A673 (cell line): Measurements from ENCODE around the gene EFHC1. TPM values are rescaled to one million over a fixed set of nuclear protein-coding genes. Genes with fewer than 3 reads are reported as not detected.
A peak's percentile ranks its signal among the peaks of the same experiment; 100 is the strongest.

Experiments used
- BruUV-seq: library from RNA; stranded (reverse); fragments of 400-500 nt; replicated peaks from 2 replicates; lab custom pipeline; 2021; lab: Mats Ljungman, UMichigan
- CTCF ChIA-PET: fragments of 300-600 bp; sonication (Branson Sonifier 250); formaldehyde crosslinking; loops from one replicate; lab custom pipeline; 2022; ENCODE audit warnings: antibody characterized with exemption; lab: Charles Lee
- POLR2A ChIA-PET: fragments of 300-600 bp; sonication (Branson Sonifier 250); formaldehyde crosslinking; loops from one replicate; lab custom pipeline; 2022; ENCODE audit warnings: antibody characterized with exemption; ENCODE audit not compliant: low non-redundant PET; lab: Charles Lee
- DNase-seq: peaks from one replicate; pipeline ENCODE4 v3.0.0-alpha.2; 2015; ENCODE audit warnings: low spot score
- H3K27ac ChIP-seq: fragments of 200-600 bp; sonication (generic); 2 replicates; pipeline ENCODE4 v1.5.1; 2016; ENCODE audit warnings: mixed run types, low read depth, mild to moderate bottlenecking, mixed read lengths, antibody characterized with exemption, low read length; ENCODE audit not compliant: poor library complexity, severe bottlenecking
- H3K27me3 ChIP-seq: fragments of 200-600 bp; sonication (generic); replicated peaks from 2 replicates; pipeline ENCODE4 v1.6.1; 2017; ENCODE audit warnings: mixed run types, low read depth, mild to moderate bottlenecking, mixed read lengths, antibody characterized with exemption, low read length; ENCODE audit not compliant: insufficient read depth, poor library complexity
- H3K36me3 ChIP-seq: fragments of 200-600 bp; sonication (generic); 2 replicates; pipeline ENCODE4 v1.6.1; 2016; ENCODE audit warnings: mixed run types, mild to moderate bottlenecking, mixed read lengths, antibody characterized with exemption, low read length; ENCODE audit not compliant: insufficient read depth, poor library complexity, severe bottlenecking
- H3K4me1 ChIP-seq: fragments of 200-600 bp; sonication (generic); 2 replicates; pipeline ENCODE4 v1.6.1; 2017; ENCODE audit warnings: mixed run types, mild to moderate bottlenecking, mixed read lengths, antibody characterized with exemption, low read length; ENCODE audit not compliant: insufficient read depth, poor library complexity, severe bottlenecking
- H3K4me3 ChIP-seq: fragments of 200-600 bp; sonication (generic); 2 replicates; pipeline ENCODE4 v1.5.1; 2016; ENCODE audit warnings: low read depth, mixed run types, mild to moderate bottlenecking, mixed read lengths, low read length; ENCODE audit not compliant: poor library complexity, severe bottlenecking
- H3K9me3 ChIP-seq: fragments of 200-600 bp; sonication (generic); 2 replicates; pipeline ENCODE4 v1.6.1; 2016; ENCODE audit warnings: mixed run types, low read depth, mild to moderate bottlenecking, mixed read lengths, antibody characterized with exemption, low read length; ENCODE audit not compliant: poor library complexity, severe bottlenecking
- EZH2 ChIP-seq: fragments of 200-600 bp; sonication (generic); IDR thresholded peaks from 2 replicates; pipeline ENCODE4 v1.6.1; 2017; ENCODE audit warnings: borderline replicate concordance, low read depth, mild to moderate bottlenecking, mixed read lengths, antibody characterized with exemption, low read length; ENCODE audit not compliant: poor library complexity, severe bottlenecking
- intact Hi-C: fragments of 100-400 bp; cut with micrococcal nuclease; formaldehyde crosslinking; loops from one replicate; pipeline ENCODE4 v1.10.0; 2022; ENCODE audit not compliant: unreplicated experiment
- total RNA-seq: library from RNA; stranded (reverse); gene quantifications from 2 replicates; pipeline ENCODE4 v1.2.3, GENCODE V29; 2021
- TF ChIP-seq, protein P1 (sequence below): fragments of 300-800, 200-600 bp; sonication (generic); conservative IDR thresholded peaks from 2 replicates; pipeline ENCODE4 v1.5.1; 2017; ENCODE audit warnings: low read depth, mild to moderate bottlenecking, antibody characterized with exemption, low read length, moderate library complexity, mixed read lengths

Gene EFHC1
- total RNA-seq, 1 experiment from 2014 or later: 16.9 TPM

DNA sequence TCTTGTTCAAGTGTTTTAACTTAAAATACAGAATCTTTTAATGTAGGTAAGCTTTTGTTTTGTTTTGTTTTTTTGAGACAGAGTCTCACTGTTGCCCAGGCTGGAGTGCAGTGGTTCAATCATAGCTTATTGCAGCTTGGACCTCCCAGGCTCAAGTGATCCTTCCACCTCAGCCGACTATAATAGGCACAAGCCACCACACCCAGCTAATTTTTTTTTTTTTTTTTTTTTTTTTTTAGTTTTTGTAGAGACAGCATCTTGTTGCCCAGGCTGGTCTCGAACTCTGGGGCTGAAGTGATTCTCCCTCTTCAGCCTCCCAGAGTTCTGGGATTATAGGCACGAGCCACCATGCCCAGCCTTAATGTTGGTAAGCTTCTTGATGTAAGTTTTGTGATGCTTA, 3.3 kb downstream of the EFHC1 start:
- Histone ChIP-seq H3K9me3 (no peaks in the 10 kb centered on the region), H3K4me1 (peaks cover 16% of the 10 kb centered on the region), H3K4me3 (no peak overlapping the region), H3K27ac (no peak overlapping the region), H3K36me3 (no peaks in the 10 kb centered on the region), H3K27me3 (no peaks in the 10 kb centered on the region)
- ChIA-PET CTCF (no interaction called here), POLR2A (no interaction called here)
- BruUV-seq: no TSS peak
- TF ChIP-seq, protein P1, sequence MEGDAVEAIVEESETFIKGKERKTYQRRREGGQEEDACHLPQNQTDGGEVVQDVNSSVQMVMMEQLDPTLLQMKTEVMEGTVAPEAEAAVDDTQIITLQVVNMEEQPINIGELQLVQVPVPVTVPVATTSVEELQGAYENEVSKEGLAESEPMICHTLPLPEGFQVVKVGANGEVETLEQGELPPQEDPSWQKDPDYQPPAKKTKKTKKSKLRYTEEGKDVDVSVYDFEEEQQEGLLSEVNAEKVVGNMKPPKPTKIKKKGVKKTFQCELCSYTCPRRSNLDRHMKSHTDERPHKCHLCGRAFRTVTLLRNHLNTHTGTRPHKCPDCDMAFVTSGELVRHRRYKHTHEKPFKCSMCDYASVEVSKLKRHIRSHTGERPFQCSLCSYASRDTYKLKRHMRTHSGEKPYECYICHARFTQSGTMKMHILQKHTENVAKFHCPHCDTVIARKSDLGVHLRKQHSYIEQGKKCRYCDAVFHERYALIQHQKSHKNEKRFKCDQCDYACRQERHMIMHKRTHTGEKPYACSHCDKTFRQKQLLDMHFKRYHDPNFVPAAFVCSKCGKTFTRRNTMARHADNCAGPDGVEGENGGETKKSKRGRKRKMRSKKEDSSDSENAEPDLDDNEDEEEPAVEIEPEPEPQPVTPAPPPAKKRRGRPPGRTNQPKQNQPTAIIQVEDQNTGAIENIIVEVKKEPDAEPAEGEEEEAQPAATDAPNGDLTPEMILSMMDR: no peak
- no peak for TF ChIP-seq EZH2
- intact Hi-C loops: no loop called here
- no peak for DNase-seq

DNA sequence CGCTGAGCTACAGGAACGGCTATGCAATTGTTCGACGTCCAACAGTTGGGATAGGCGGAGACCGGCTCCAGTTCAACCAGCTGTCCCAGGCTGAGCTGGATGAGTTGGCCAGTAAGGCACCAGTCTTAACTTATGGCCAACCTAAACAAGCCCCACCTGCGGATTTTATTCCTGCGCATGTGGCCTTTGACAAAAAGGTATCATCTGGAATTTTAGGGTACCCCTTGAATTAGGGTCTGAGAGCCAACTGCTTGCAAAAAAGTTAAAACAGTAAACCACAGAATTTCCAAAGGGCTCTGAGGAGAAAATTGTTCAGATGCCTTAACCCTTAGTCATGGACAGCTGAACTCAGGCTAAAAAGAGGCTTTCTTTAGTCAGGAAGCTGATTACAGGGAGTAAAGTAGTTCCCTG, 3.8 kb downstream of the EFHC1 start:
- H3K36me3 ChIP-seq: no peaks in the 10 kb centered on the region
- no peak for TF ChIP-seq EZH2
- TF ChIP-seq, protein P1: no peak
- peak; percentile 48 for DNase-seq
- ChIA-PET POLR2A (no interaction called here), CTCF (no interaction called here)
- no peaks in the 10 kb centered on the region for H3K9me3 ChIP-seq
- no TSS peak for BruUV-seq
- no peak overlapping the region for H3K27ac ChIP-seq
- H3K4me3 ChIP-seq: no peak overlapping the region
- no peaks in the 10 kb centered on the region for H3K27me3 ChIP-seq
- intact Hi-C loops: no loop called here
- H3K4me1 ChIP-seq: peaks cover 13% of the 10 kb centered on the region

DNA sequence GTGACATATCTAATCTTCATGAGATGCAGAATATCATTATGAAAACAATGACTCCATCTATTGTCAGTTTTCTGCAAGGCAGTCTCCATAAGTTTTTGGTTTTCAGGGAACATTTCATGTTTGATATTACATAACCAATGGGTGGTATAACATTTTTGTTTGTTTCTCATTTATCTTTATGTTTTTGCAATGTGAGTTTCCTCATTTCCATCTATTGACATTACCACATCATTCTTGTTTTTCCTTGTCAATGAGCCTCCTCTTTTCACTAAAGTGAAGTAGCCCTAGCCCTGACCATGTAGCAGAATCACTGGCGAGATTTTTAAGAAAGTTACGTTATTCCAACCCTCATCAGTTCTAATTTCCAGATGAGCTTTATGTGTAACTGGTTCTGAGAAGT, 4.4 kb downstream of the EFHC1 start:
- no peak for DNase-seq
- H3K27ac ChIP-seq: no peak overlapping the region
- TF ChIP-seq, protein P1: no peak
- ChIA-PET POLR2A (no interaction called here), CTCF (no interaction called here)
- no TSS peak for BruUV-seq
- intact Hi-C loops: no loop called here
- H3K4me3 ChIP-seq: no peak overlapping the region
- H3K27me3 ChIP-seq: no peaks in the 10 kb centered on the region
- H3K9me3 ChIP-seq: no peaks in the 10 kb centered on the region
- H3K4me1 ChIP-seq: peaks cover 9% of the 10 kb centered on the region
- no peaks in the 10 kb centered on the region for H3K36me3 ChIP-seq
